HepG2 (cell line): ENCODE measurements around the gene HEXA. TPM values are rescaled to one million over a fixed set of nuclear protein-coding genes. Genes with fewer than 3 reads are reported as not detected.

ENCODE experiments used
- ATAC-seq: fragments of 200-7000 bp; cut with Tn5 transposase; 3 replicates; pipeline ENCODE4 v1.9.1; 2020; ENCODE audit warnings: mild to moderate bottlenecking, moderate library complexity
- BruUV-seq: library from RNA; stranded (reverse); fragments of 400-500 nt; replicated peaks from 2 replicates; lab custom pipeline; 2021; lab: Mats Ljungman, UMichigan
- CTCF ChIA-PET: fragments of 300-600 bp; formaldehyde crosslinking; extraction: SDS; loops from one replicate; lab custom pipeline; 2021; ENCODE audit warnings: low total read pairs, inconsistent platforms, low intra/inter-chr PET ratio; lab: Yijun Ruan, JAX
- POLR2A ChIA-PET: fragments of 350-600 bp; sonication (Branson Sonifier 250); formaldehyde crosslinking; loops from one replicate; lab custom pipeline; 2020; ENCODE audit warnings: antibody characterized with exemption, inconsistent platforms; lab: Yijun Ruan, JAX
- DNase-seq: peaks from one replicate; pipeline ENCODE4 v3.0.0-alpha.2; 2015; ENCODE audit warnings: low spot score
- FAIRE-seq: peaks from 3 replicates; lab custom pipeline; 2011; peaks lifted over from hg19 to GRCh38; lab: Jason Lieb, UNC
- H2AFZ ChIP-seq: one replicate; pipeline ENCODE4 v1.6.1; 2011; ENCODE audit warnings: low read length, inconsistent platforms
- H3K27ac ChIP-seq: fragments of 300-600 bp; 3 replicates; pipeline ENCODE4 v1.8.0; 2011; ENCODE audit warnings: mixed run types, mild to moderate bottlenecking, mixed read lengths, low read length, inconsistent platforms; ENCODE audit not compliant: insufficient read depth; ENCODE audit errors: extremely low read length
- H3K27me3 ChIP-seq, 2 experiments: fragments of 200-600 bp in 1 of 2; 2 replicates in 1 of 2; 3 replicates in 1 of 2; pipeline versions ENCODE4 v1.6.0 to v1.8.0; 2011; ENCODE audit warnings: low read length in 2 of 2, mild to moderate bottlenecking in 2 of 2, moderate library complexity in 2 of 2, inconsistent platforms in 1 of 2; ENCODE audit not compliant: insufficient read depth in 2 of 2, control insufficient read depth in 1 of 2
- H3K36me3 ChIP-seq, 2 experiments: fragments of 200-600 bp in 1 of 2; replicated peaks in 1 of 2; 2 replicates in 1 of 2; 3 replicates in 1 of 2; pipeline versions ENCODE4 v1.5.1 to v1.8.0; 2011; ENCODE audit warnings: low read length in 2 of 2, inconsistent platforms in 1 of 2; ENCODE audit not compliant: insufficient read depth in 2 of 2, control insufficient read depth in 1 of 2
- H3K4me1 ChIP-seq: 2 replicates; pipeline ENCODE4 v1.5.1; 2012; ENCODE audit warnings: low read length, inconsistent platforms; ENCODE audit not compliant: insufficient read depth
- H3K4me2 ChIP-seq: 2 replicates; pipeline ENCODE4 v1.6.0; 2011; ENCODE audit warnings: low read depth, low read length, inconsistent platforms
- H3K4me3 ChIP-seq, 3 experiments: fragments of 200-600 bp in 1 of 3; sonication (generic), shearing (Covaris generic) in 1 of 3; replicated peaks in 1 of 3; 2 replicates each; pipeline ENCODE4 v1.5.1; 2011 to 2016; ENCODE audit warnings: low read length in 3 of 3, inconsistent platforms in 2 of 3, low read depth in 2 of 3, mild to moderate bottlenecking in 2 of 3, control low read depth in 1 of 3, mixed read lengths in 1 of 3; ENCODE audit not compliant: insufficient read depth in 1 of 3
- H3K79me2 ChIP-seq: one replicate; pipeline ENCODE4 v1.6.1; 2011; ENCODE audit warnings: low read length, inconsistent platforms; ENCODE audit not compliant: insufficient read depth
- H3K9ac ChIP-seq: 2 replicates; pipeline ENCODE4 v1.6.0; 2011; ENCODE audit warnings: mild to moderate bottlenecking, low read depth, low read length, inconsistent platforms; ENCODE audit not compliant: insufficient read depth
- H3K9me3 ChIP-seq: 2 replicates; pipeline ENCODE4 v1.5.1; 2012; ENCODE audit warnings: mild to moderate bottlenecking, low read length
- H4K20me1 ChIP-seq: 2 replicates; pipeline ENCODE4 v1.6.0; 2011; ENCODE audit warnings: inconsistent platforms, mild to moderate bottlenecking, low read length, moderate library complexity; ENCODE audit not compliant: insufficient read depth
- CC2D1A ChIP-seq: sonication (generic); formaldehyde crosslinking; IDR thresholded peaks from 2 replicates; pipeline ENCODE4 v1.8.1; 2023; ENCODE audit warnings: mild to moderate bottlenecking, missing genetic modification reagents
- HNRNPLL ChIP-seq: fragments of 200-400 bp; formaldehyde crosslinking; IDR thresholded peaks from 2 replicates; pipeline ENCODE4 v1.6.1; 2017; ENCODE audit warnings: mild to moderate bottlenecking, low read depth, low read length; ENCODE audit not compliant: poor library complexity, severe bottlenecking
- MTF1 ChIP-seq: sonication (generic); formaldehyde crosslinking; IDR thresholded peaks from 2 replicates; pipeline ENCODE4 v1.5.0; 2020; ENCODE audit warnings: missing genetic modification reagents
- MXD4 ChIP-seq: IDR thresholded peaks from 2 replicates; pipeline ENCODE4 v1.6.1; 2016; ENCODE audit warnings: mild to moderate bottlenecking, missing biosample characterization, missing genetic modification reagents
- NFIB ChIP-seq: sonication (generic); formaldehyde crosslinking; IDR thresholded peaks from 2 replicates; pipeline ENCODE4 v1.9.0; 2021; ENCODE audit warnings: missing genetic modification reagents, mild to moderate bottlenecking, borderline replicate concordance
- POGZ ChIP-seq: sonication (generic); formaldehyde crosslinking; IDR thresholded peaks from 2 replicates; pipeline ENCODE4 v1.4.0; 2020; ENCODE audit warnings: mild to moderate bottlenecking, missing genetic modification reagents
- POLR2AphosphoS5 ChIP-seq: IDR thresholded peaks from 2 replicates; pipeline ENCODE4 v1.6.1; 2012; ENCODE audit warnings: low read depth, low read length
- REPIN1 ChIP-seq: sonication (generic); formaldehyde crosslinking; IDR thresholded peaks from 2 replicates; pipeline ENCODE4 v1.8.0; 2022; ENCODE audit warnings: missing genetic modification reagents, low read depth, mild to moderate bottlenecking, borderline replicate concordance
- RFX1 ChIP-seq: fragments of 450-650 bp; IDR thresholded peaks from 2 replicates; pipeline ENCODE4 v1.6.1; 2017
- ZBTB42 ChIP-seq: sonication (generic); formaldehyde crosslinking; IDR thresholded peaks from 2 replicates; pipeline ENCODE4 v1.5.0; 2020; ENCODE audit warnings: mild to moderate bottlenecking, missing genetic modification reagents
- ZNF44 ChIP-seq: sonication (generic); formaldehyde crosslinking; IDR thresholded peaks from 2 replicates; pipeline ENCODE4 v1.5.1; 2020; ENCODE audit warnings: mild to moderate bottlenecking, missing genetic modification reagents
- ZNF709 ChIP-seq: sonication (generic); formaldehyde crosslinking; IDR thresholded peaks from 2 replicates; pipeline ENCODE4 v1.5.0; 2020; ENCODE audit warnings: mild to moderate bottlenecking, missing genetic modification reagents
- WGBS: methylation state at CpG from one replicate; pipeline ENCODE4 v1.1.6; 2017; ENCODE audit warnings: low lambda C conversion rate; 5-methylcytosine and 5-hydroxymethylcytosine counted together
- in situ Hi-C: cut with HindIII; loops from 2 replicates; pipeline ENCODE4 v1.10.0; 2017; ENCODE audit warnings: low pct_unique_long_range_greater_than_20kb; ENCODE audit not compliant: extremely low pct_ligation_motif_present
- intact Hi-C: fragments of 100-400 bp; cut with micrococcal nuclease; formaldehyde crosslinking; loops from one replicate; pipeline ENCODE4 v1.10.0; 2022; ENCODE audit not compliant: unreplicated experiment
- polyA plus RNA-seq, 8 experiments: library from polyadenylated mRNA; depleted of rRNA in 3 of 8; stranded (reverse) in 7 of 8; unstranded in 1 of 8; fragments of >200 nt; fragmentation: Illumina TruSeq in 4 of 8; extraction: Trizol in 4 of 8; gene quantifications; 2 replicates each; pipeline versions ENCODE4 v1.2.1 to v1.2.3, GENCODE V29; 2011 to 2016; ENCODE audit warnings: low read depth in 4 of 8, missing spikeins in 1 of 8, mixed read lengths in 1 of 8; ENCODE audit not compliant: insufficient read depth in 1 of 8
- total RNA-seq, 5 experiments: library from RNA; depleted of rRNA; stranded (reverse); fragments of >200 nt; fragmentation: Illumina TruSeq; extraction: Trizol; gene quantifications; 2 replicates each; pipeline ENCODE4 v1.2.3, GENCODE V29; 2016; ENCODE audit warnings: low read depth in 1 of 5
- TF ChIP-seq, protein P1 (sequence below): sonication (generic); formaldehyde crosslinking; IDR thresholded peaks from one replicate; pipeline ENCODE4 v1.5.1; 2020; ENCODE audit warnings: mild to moderate bottlenecking, missing genetic modification reagents; ENCODE audit errors: not compliant biosample characterization

The HEXA gene
- total and polyA plus RNA-seq, 2 of the 13 experiments (the other 11 are each of a cell fraction or from before 2014, with no cell fraction given), result 106 to 219 TPM

DNA sequence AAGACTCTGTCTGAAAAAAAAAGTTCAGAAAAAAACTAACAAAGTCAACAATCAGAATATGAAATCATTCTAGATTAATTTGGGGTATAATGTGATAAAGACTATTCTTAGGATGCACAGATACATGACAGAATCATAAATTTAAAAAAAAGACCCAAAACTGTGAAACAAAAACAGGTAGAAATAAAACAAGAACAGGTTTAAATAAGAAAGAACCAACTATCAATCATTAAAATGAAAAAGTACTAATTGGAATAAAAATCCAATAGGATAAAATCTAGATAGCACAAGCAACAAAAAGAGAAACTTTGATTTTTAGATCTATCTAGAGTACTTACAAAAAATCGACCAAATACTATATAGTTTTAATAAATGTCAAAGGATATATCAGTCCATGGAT, 35.7 kb upstream of the HEXA start:
- peaks cover 14% of the 10 kb centered on the region for H3K4me1 ChIP-seq
- H3K4me2 ChIP-seq, result no peak overlapping the region
- H3K9ac ChIP-seq, result no peak overlapping the region
- FAIRE-seq, result no peak
- WGBS, result 0% methylated on average over 1 of the region's 1 CpG
- no peaks in the 10 kb centered on the region for H3K36me3 ChIP-seq
- H4K20me1 ChIP-seq, result no peaks in the 10 kb centered on the region
- in situ Hi-C loops, result no loop called here
- no peak for ATAC-seq
- POLR2A ChIA-PET, result no interaction called here
- BruUV-seq, result no TSS peak
- H3K27me3 ChIP-seq, result peaks cover 2 to 8% of the 10 kb centered on the region in 2 experiments; a peak in 3 of 5 replicates
- no peak overlapping the region for H2AFZ ChIP-seq
- no peaks in the 10 kb centered on the region for H3K9me3 ChIP-seq
- DNase-seq, result no peak
- CTCF ChIA-PET, result no interaction called here
- intact Hi-C loops, result no loop called here
- no peak overlapping the region for H3K27ac ChIP-seq
- H3K4me3 ChIP-seq, result no peak overlapping the region
- H3K79me2 ChIP-seq, result no peaks in the 10 kb centered on the region
- TF ChIP-seq RFX1, result no peak
- TF ChIP-seq ZNF709 (CRISPR knock-in tag), result no peak
- no peak for TF ChIP-seq MXD4 (CRISPR knock-in tag)
- TF ChIP-seq CC2D1A (CRISPR knock-in tag), result no peak

DNA sequence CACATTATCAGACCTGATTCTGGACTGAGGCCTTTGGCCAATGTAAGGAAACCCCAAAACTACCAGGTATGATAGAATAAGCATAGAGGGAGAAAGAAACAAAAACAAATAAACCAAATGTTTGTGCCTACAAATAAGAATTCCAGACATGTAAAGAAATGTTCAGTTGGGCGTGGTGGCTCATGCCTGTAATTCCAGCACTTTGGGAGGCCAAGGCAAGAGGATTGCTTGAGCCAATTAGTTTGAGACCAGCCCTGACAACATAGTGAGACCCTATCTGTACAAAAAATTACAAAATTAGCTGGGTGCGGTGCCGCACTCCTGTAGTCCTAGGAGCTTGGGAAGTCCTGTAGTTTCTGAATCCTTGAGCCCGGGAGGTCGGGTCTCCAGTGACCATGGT, 35.3 kb upstream of the HEXA start:
- Histone ChIP-seq H3K4me2 (no peak overlapping the region), H3K9me3 (no peaks in the 10 kb centered on the region), H3K4me1 (peaks cover 14% of the 10 kb centered on the region), H3K4me3 (no peak overlapping the region), H3K36me3 (no peaks in the 10 kb centered on the region), H3K27me3 (peaks cover 2 to 8% of the 10 kb centered on the region in 2 experiments; a peak in 3 of 5 replicates), H4K20me1 (no peaks in the 10 kb centered on the region), H3K79me2 (no peaks in the 10 kb centered on the region), H3K9ac (no peak overlapping the region), H2AFZ (no peak overlapping the region), H3K27ac (no peak overlapping the region)
- no TSS peak for BruUV-seq
- DNase-seq (no peak), FAIRE-seq (no peak), ATAC-seq (no peak)
- in situ Hi-C loops (no loop called here), intact Hi-C loops (no loop called here)
- WGBS, result 41% methylated on average over 5 of the region's 5 CpGs
- ChIA-PET CTCF (no interaction called here), POLR2A (no interaction called here)
- TF ChIP-seq REPIN1 (CRISPR knock-in tag) (no peak), MTF1 (no peak), HNRNPLL (no peak), ZNF44 (CRISPR knock-in tag) (no peak), POLR2AphosphoS5 (no peak), NFIB (no peak), POGZ (CRISPR knock-in tag) (no peak), ZBTB42 (CRISPR knock-in tag) (no peak)
- TF ChIP-seq, protein P1, sequence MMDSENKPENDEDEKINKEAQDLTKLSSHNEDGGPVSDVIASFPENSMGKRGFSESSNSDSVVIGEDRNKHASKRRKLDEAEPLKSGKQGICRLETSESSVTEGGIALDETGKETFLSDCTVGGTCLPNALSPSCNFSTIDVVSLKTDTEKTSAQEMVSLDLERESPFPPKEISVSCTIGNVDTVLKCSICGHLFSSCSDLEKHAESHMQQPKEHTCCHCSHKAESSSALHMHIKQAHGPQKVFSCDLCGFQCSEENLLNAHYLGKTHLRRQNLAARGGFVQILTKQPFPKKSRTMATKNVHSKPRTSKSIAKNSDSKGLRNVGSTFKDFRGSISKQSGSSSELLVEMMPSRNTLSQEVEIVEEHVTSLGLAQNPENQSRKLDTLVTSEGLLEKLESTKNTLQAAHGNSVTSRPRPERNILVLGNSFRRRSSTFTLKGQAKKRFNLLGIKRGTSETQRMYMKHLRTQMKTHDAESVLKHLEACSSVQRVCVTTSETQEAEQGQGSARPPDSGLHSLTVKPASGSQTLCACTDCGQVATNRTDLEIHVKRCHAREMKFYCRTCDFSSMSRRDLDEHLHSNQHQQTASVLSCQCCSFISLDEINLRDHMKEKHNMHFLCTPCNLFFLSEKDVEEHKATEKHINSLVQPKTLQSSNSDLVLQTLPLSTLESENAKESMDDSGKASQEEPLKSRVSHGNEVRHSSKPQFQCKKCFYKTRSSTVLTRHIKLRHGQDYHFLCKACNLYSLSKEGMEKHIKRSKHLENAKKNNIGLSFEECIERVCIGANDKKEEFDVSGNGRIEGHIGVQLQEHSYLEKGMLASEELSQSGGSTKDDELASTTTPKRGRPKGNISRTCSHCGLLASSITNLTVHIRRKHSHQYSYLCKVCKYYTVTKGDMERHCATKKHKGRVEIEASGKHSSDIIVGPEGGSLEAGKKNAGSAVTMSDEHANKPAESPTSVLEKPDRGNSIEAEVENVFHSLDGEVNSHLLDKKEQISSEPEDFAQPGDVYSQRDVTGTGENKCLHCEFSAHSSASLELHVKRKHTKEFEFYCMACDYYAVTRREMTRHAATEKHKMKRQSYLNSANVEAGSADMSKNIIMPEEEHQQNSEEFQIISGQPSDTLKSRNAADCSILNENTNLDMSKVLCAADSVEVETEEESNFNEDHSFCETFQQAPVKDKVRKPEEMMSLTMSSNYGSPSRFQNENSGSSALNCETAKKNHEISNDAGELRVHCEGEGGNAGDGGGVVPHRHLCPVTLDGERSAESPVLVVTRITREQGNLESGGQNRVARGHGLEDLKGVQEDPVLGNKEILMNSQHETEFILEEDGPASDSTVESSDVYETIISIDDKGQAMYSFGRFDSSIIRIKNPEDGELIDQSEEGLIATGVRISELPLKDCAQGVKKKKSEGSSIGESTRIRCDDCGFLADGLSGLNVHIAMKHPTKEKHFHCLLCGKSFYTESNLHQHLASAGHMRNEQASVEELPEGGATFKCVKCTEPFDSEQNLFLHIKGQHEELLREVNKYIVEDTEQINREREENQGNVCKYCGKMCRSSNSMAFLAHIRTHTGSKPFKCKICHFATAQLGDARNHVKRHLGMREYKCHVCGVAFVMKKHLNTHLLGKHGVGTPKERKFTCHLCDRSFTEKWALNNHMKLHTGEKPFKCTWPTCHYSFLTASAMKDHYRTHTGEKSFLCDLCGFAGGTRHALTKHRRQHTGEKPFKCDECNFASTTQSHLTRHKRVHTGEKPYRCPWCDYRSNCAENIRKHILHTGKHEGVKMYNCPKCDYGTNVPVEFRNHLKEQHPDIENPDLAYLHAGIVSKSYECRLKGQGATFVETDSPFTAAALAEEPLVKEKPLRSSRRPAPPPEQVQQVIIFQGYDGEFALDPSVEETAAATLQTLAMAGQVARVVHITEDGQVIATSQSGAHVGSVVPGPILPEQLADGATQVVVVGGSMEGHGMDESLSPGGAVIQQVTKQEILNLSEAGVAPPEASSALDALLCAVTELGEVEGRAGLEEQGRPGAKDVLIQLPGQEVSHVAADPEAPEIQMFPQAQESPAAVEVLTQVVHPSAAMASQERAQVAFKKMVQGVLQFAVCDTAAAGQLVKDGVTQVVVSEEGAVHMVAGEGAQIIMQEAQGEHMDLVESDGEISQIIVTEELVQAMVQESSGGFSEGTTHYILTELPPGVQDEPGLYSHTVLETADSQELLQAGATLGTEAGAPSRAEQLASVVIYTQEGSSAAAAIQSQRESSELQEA (CRISPR knock-in tag), result no peak
